Suprapubic skin (tissue), 4 donors: ENCODE results near the gene C1orf52.

Source experiments
- CTCF ChIP-seq, 2 donors: fragments of 200-600 bp in 1 of 2; fragments of 450-650 bp in 1 of 2; sonication (generic) in 1 of 2; IDR thresholded peaks; one replicate each; pipeline ENCODE4 v1.5.1; 2016 to 2019; ENCODE audit warnings: antibody characterized with exemption in 2 of 2, mild to moderate bottlenecking in 1 of 2, moderate library complexity in 1 of 2
- EP300 ChIP-seq: sonication (generic); formaldehyde crosslinking; IDR thresholded peaks from one replicate; pipeline ENCODE4 v1.6.1; 2017; ENCODE audit warnings: antibody characterized with exemption
- POLR2A ChIP-seq, 2 donors: fragments of 450-650 bp; IDR thresholded peaks; one replicate each; pipeline ENCODE4 v1.6.1; 2017; ENCODE audit warnings: antibody characterized with exemption in 2 of 2, mild to moderate bottlenecking in 2 of 2, moderate library complexity in 2 of 2
- POLR2AphosphoS5 ChIP-seq, 3 donors: sonication (generic); formaldehyde crosslinking; IDR thresholded peaks; one replicate each; pipeline ENCODE4 v1.6.1; 2017; ENCODE audit warnings: antibody characterized with exemption in 3 of 3

GRCh38 chr1:85214654-85215053, 44.8 kb downstream of the C1orf52 start:
- no peak for TF ChIP-seq CTCF (IDR thresholded peaks at IDR 0.05)
- no peak for TF ChIP-seq POLR2A (IDR thresholded peaks at IDR 0.05)
- no peak for TF ChIP-seq EP300
- TF ChIP-seq POLR2AphosphoS5 (IDR thresholded peaks at IDR 0.05): no peak
